NCI-H510A (cell line): ENCODE data around the gene C17orf78.
"Not testable (repeated sequence)": the region's sequence is repeated elsewhere in the genome, so short reads cannot be mapped to it uniquely, and the experiment has no call there.

ENCODE experiments used
- DNase-seq: peaks from one replicate; lab custom pipeline; 2025; lab: John Stamatoyannopoulos, UW

Gene C17orf78

DNA sequence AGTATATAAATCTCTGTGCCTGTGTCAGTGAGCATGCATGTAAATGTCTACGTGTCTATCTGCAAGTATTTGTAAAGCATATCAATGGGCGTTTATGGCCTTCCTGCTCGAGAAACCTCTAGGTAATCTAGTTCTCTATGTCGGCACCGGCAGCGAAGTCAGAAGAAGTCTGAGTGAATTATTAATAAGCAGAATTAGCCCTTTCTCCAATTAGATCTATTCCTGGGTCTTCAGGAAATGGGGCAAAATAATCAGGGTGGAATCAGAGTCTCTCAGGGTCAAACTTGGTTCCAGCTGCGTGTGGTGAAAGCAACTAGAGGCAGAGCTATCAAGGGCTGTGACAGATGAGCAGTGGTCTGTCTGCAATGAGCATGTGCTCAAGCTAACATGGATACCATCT is at the start of gene C17orf78:
TSS of gene C17orf78 (plus strand) at position 280 of the 400 bp plus-strand sequence. CDS start at position 388, 108 bp downstream.
- no peak for DNase-seq

DNA sequence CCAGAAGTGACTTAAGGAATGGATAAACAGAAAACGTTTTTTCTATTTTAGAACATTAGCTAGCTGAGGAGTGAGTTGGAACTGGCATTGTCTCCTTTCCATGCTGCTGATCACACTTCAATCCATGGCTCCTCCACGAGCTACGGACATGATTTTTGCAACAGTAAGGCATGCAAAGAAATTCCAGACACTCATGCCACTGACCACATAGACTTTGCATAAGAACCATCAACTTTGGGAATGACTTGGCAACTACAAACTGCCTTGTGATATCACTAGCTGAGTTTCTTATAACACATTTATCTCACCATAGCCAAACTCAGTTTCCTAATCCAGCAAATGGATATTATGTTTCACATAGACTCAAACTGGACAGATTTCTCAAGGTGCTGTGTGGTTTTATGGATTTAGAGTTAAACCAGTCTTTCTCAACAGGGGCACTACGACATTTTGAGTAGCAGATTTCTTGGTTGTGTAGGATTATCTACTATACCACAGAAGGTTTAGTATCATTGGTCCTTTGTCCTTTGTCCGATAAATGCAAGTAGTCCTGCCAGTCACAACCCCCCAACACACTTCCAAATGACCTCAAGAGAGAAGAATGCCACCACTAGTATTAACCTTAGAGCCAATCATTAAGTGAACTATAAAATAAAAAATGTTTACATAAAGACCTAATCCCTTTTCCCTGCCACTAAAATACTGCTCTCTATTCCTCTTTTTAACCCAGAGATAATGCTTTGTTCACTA is 48.3 kb upstream of the C17orf78 start:
- DNase-seq: no peak

DNA sequence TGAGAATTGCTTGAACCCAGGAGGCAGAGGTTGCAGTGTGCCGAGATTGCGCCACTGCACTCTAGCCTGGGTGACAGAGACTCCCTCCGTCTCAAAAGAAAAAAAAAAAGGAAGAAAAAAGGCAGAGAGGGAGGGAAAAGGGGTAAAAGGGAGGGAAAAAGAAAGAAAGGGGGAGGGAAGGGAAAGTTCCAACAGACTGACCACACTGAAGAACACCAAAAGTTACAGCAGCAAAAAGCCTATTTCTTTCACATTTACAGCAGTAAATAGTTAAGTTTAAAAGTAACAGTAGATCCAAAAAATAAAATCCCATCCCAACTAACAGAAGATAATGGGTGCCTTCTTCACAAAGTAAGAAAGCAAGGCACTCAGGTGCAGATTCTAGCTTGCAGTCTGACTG is 36.9 kb upstream of the C17orf78 start:
- DNase-seq: no peak

DNA sequence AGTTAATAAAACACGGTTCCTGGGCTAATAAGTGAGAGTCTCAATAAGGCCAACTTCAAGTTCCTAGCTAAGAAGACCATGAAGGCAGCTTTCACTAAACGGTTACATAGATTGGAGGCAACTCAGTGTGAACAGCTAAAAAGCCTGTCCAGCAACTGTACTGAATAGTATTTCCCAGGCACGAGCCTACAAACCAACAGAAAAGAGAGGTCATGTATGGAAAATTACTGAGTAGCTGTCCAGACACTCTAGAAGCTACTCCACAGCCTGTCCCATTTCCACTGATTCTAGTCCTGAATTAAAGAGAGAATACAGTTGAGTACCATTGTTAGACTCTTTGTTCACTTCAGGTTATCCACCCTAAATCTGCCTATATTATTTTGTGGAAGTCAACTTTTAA is 36.5 kb upstream of the C17orf78 start:
- no peak for DNase-seq

DNA sequence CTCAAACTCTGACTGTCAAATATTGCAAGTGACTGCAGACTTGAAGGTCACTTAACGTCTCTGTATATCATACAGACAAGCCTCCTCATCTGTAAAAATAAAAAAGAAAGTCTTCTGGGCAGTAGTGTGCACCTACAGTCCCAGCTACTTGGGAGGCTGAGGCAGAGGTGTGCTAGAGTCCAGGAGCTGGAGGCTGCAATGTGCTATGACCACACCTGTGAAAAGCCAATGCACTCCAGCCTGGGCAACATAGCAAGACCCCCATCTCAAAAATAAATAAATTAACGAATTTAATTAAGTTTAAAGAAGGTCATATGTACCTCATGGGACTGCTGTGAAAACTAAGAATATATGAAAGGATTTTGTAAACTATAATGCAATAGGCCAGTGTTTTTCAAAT is 35.0 kb upstream of the C17orf78 start:
- DNase-seq: no peak

DNA sequence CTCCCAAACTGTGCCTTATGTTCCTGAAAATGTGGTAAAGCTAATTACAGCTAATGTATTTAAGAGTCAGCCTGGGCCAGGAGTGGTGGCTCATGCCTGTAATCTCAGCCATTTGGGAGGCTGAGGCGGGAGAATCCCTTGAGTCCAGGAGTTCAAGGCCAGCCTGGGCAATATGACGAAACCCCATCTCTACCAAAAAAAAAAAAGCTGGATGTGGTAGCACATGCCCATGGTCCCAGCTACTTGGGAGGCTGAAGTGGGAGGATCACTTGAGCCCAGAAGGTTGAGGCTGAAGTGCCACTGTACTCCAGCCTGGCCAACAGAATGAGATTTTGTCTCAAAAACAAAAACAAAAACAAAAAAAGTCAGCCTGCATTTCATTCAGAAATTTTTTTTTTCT is 33.2 kb upstream of the C17orf78 start:
- no peak for DNase-seq

DNA sequence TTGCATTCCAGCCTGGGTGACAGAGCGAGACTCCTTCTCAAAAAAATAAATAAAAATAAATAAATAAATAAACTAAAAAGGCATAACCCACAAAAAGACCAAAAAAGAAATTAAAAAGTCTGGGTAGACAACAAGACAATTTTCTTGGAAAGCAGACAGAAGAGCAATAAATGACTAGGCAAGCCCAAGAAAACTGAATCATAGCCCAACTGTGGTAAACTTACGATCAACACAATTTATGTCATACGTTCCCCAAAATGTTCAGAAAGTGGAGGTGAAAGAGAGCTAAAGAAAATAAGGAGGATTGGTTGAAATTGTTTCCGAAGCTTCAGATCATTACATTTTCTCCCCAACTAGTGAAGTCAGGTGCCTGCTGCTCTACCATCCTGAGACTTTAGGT is 31.3 kb upstream of the C17orf78 start:
- DNase-seq: no peak

DNA sequence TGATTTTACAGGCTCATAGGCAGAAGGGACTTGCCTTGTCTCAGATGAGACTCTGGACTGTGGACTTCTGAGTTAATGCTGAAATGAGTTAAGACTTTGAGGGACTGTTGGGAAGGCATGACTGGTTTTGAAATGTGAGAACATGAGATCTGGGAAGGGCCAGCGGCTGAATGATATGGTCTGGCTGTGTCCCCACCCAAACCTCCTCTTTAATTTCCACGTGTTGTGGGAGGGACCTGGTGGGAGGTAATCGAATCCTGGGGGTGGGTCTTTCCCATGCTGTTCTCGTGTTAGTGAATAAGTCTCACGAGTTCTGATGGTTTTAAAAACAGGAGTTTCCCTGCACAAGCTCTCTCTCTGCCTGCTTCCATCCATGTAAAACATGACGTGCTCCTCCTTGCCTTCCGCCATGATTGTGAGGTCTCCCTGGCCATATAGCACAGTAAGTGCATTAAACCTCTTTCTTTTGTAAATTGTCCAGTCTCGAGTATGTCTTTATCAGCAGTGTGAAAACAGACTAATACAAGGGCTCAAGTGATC is 28.9 kb upstream of the C17orf78 start:
- not testable (repeated sequence) for DNase-seq

DNA sequence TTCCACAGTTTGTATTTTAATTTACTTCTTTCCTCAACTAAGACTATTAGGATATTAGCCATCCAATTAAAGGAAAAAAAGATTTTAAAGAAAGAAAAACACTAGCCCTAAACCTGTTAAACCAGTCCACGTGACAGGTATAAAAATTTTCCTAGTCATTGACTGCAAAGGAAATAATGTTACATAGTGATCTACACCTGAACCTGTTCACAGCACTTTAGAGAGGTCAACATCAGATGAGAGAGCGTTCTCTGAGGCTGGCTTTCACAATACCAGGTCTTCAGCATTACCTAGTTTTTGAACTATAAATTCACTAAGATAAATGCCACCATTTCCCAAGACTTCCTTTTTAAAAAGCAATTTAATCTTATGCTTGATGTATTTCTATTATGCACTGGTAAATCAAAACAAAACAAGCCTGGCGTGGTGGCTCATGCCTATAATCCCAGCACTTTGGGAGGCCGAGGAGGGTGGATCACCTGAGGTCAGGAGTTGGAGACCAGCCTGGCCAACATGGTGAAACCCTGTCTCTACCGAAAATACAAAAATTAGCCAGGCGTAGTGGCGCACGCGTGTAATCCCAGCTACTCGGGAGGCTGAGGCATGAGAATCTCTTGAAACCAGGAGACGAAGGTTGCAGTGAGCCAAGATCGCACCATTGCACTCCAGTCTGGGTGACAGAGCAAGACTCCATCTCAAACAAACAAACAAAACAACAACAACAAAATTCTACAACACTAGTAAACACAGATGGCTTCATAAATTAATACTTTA is 18.8 kb upstream of the C17orf78 start:
- not testable (repeated sequence) for DNase-seq

DNA sequence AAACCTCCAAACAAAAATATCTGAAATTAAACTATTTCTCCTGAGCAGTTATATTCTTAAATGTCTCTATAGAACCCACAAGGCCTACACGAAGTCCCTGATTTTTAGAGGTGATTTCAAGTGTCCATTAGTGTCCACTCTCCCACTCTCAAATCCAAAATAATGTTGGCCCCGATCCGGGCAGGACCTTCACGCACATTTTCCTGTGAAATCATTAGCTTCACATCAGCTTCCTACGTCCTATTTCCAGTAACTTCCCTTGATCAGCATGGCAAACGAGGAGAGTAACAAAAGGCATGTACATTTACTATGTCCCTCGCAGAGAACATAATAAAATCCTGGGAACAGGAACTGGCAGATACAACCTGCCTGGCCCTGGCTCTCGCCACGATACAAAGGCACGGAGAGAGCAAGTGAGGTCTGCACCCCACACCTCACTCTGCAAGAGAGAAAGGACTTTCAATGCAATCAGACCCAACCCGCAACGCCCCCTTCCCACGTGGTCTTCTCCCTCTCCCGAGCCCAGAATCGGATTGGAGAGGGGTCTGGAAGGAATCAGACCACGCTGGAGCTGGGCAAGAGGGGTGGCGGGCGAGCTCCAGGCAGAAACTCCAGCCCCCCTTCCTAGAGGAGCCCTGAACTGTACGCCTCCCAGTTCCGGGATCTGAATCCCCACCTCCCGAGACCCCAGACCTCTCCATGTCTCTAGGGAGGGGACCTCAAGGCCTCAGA is 17.5 kb upstream of the C17orf78 start:
- peak; percentile 28 for DNase-seq

DNA sequence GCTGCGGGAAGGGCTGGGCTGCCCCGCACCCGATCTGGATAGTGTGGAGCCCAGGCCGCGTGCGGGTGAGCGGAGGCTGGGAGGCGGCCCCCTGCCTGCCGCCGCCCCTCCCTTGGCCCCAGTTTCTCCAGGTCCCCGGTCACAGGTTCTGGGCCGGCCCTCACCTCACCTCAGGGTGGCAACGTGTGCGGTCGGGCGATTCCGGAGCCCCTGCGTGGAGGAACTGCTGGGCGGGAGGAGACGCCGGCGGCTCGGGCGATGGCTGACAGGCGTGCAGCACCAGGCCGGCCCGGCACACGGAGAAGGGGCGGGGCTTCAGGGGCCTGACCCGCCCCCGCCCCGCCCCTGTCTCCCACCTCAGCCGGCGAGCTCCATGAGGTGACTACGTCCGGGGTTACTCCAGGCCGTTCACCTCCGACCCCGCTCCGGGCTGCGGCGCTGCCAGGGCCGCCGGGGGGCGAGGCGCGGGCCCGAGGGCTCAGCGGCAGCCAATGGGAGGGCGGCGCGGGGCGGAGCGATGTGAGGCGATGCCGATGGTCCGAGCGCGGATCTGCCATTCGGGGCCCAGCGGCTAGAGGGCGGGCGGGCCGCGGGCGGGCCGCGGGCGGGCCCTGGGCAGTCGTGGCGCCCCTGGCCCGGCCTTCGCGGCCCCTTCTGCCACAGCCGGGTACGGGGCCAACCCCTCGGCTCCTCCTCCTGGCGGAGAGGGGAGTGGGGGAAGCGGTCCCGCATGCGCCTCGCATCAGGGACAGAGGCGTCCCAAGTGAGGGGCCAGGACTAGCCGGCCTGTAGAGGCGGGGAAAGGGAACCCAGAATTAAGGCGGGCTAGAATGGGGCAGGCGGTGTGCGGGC is 16.7 kb upstream of the C17orf78 start:
- DNase-seq: peak; percentile 93

DNA sequence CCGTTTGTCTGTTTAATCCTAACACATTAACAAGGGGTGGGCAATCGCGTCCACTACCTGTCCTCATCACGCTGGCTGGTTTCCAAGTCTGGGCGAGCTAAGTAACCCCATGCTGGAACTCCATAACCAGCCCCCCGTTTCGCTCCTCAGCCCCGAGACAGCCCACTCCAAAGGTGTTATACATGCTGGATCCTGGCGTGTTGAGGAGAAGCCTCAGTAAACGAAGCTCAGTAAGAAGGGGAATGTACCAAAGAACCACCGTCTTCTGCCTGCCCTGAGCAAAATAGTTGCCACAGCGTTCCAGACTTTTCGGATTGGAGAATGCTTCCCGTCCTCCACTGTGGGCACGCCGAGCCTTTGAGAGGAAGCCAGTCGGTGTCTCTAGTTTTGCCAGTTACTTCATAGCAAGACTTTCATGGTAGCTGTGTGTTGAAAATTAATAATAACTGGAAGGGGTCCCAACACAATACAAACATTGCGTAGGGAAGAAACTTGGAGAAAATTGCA is 16.1 kb upstream of the C17orf78 start:
- DNase-seq: peak; percentile 14

DNA sequence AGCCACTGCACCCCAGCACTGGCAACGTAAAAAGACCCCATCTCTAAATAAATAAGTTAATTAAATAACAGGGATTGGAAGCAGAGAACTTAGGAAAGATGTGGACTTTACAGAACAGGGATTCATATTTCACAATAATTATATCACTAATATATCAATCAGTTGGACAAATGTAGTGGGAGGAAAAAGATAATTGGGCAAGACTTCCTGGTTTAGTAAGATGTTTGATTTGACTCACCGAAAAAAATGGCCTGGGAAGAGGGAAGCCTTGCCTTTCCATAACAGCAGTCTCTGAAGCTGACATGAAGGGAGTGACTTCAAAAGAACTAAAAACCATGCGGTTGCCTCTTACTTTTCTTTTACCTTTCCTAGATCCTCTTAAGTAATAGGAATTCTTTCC is 15.2 kb upstream of the C17orf78 start:
- no peak for DNase-seq

DNA sequence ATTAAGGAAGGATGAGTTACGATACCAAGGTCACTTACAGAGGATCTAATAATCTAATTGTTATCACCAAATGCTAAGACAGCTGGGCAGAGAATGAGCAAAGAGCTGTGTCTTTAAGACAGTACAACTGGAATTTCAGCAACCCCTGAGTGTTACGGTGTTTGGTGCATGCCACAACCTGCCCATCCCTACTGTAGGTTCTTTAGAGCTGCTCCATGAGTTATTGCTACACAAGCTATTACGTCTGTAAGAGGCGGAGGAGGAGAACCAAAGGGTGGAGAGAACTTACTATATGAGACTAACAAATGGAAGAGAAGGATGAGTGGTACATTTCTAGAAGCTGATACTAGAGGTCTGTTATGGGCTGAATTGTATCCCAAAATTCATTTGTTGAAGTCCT is 14.2 kb upstream of the C17orf78 start:
- peak; percentile 33 for DNase-seq

DNA sequence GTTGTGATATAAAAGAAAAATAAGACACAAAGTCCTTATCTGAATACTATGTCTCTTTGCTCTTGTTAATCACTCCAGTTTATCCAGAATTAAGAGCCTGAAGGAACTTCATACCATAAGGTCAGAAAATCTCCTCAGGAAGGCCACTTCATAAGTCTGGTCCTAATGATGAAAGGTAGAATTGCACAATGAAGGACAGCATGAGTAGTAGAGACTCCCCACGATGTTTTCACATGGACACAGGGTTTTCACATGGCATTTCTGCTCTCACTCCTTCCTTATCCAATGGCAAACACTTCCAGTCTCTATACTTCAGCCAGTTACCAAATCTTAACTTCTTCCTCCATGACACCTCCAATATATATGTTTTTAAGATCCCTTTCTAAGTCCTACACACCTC is 10.2 kb upstream of the C17orf78 start:
- no peak for DNase-seq

DNA sequence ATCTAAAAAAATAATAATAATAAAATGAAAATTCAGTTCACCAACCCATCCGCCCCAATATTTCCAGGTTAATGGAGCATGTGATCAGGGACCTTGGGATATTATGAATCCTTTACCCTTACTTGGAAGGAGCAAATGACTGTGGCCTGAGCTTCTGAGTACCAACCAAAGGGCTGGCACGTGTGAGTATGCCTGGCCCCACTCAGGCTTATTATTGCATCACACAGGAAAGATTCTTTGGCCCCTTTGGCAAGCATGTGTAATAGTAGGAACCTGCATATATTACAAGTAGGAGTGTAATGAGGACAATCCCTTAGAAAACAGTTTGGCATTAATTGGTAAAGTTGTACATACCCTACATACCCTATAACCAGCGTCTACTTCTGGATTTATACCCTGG is 7.2 kb upstream of the C17orf78 start:
- DNase-seq: no peak

DNA sequence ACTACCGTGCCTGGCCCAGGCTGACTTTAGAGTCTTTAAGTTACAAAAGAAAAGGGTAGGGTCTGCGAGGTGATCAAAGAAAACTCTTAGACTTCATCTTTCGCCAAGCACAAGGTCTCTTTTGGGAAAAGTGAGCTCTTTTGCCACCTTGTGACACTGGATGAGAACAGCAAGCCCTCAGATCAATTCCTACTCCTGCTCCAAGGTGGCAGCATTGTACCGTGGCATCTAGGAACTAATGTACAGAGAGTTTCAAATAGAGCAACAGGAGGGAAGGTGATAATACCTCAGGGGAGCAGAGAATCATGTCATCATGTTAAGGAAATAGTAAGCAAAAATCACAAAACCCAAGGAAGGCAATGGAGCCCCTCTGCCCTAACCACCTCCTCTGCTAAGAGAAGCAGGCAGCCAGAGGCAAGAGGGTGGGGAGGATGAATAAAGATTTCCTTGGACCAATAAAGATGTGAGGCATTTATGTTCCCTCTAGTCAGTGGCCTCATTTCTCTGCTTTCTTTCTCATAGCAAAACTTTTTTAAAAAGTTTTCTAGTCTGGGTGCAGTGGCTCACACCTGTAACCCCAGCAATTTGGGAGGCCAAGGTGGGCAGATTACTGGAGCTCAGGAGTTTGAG is 2.1 kb upstream of the C17orf78 start:
- peak; percentile 35 for DNase-seq

DNA sequence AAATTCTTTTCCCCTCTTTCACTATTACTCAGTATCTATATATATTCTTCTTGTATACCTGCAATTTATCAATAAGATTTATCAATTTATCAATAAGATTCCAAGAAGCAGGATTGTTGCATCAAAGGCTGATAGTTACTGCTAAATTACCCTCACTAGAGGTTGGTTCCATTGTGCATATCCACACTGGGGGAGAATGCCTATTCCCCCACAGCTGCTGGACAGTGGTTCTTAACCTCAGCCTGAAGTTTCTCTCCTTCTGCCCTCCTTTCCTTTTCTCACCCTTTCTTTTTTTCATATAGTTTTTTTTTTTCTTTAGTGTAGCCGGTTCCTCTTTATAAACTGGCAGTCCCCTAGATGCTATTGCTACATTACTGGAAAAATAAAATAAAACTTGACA is 6.3 kb downstream of the C17orf78 start:
- no peak for DNase-seq

DNA sequence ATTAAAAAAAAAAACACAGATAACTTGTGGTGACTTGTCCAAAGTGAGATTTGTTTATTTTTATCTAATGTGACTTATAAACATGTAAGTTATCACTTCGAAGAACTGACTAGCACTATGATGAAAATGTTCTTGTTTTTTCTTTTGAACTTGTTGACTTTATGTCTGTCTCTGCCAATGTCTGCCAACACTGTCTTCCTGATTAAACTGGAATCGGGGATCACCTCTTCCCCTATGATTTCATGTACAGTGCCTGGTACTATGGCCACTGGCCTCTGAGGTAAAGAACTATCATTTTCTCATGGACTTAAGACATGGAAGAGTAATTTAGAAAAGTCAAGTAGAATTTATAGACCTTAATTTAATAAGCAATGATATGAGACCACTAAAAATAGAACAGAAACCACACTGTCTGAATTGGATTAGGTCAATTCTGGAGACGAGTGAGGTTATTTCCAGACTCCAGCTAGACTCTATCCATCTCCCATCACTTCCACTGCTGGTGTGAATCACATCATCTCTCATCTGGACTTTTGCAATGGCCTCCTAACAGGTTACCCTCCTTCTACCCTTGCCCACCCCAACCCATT is 8.9 kb downstream of the C17orf78 start:
- no peak for DNase-seq

DNA sequence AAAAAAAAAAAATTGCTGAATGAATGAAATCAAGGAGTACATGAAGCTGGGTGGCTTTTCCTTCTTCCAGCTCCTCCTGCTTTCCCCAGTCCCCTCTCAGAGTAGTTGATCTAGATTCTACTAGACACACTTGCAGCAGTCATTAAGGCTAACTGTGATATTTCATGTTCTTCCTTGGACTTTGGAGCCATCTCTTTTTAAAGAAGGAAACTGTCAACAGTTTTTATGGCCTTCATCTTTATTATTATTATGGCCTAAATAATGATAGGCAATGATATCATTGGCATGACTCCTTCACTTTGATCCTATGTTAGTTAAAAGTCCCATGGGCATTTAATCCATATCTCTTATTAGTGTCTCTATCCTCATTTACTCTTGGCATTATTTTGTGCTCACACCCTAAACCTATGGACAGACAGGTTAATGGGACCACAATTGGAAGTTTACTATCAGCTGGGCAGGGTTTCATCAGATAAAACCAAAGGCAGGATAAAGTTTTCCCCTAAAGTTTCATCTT is 9.7 kb downstream of the C17orf78 start:
- DNase-seq: no peak
